Prostate gland (tissue), 2 donors: ENCODE results near the gene TRPM7. TPM values are rescaled to one million over a fixed set of nuclear protein-coding genes. Genes with fewer than 3 reads are reported as not detected.

Experiments used
- DNase-seq: peaks from one replicate; pipeline ENCODE4 v3.0.0-alpha.2; 2019; ENCODE audit warnings: low spot score
- H3K27ac ChIP-seq, 2 donors: fragments of 200-600 bp; sonication (generic); 2 replicates each; pipeline ENCODE4 v1.5.1; 2017 to 2019
- H3K27me3 ChIP-seq: fragments of 200-600 bp; sonication (generic); replicated peaks from 2 replicates; pipeline ENCODE4 v1.5.1; 2019; ENCODE audit not compliant: insufficient read depth
- H3K36me3 ChIP-seq, 2 donors: fragments of 200-600 bp; sonication (generic); 1 replicate in 1 of 2; 2 replicates in 1 of 2; pipeline versions ENCODE4 v1.5.1 to v1.8.1; 2017 to 2019
- H3K4me1 ChIP-seq: fragments of 200-600 bp; sonication (generic); replicated peaks from 2 replicates; pipeline ENCODE4 v1.5.1; 2019
- H3K4me3 ChIP-seq, 2 donors: fragments of 200-600 bp; sonication (generic); 2 replicates each; pipeline ENCODE4 v1.5.1; 2017 to 2019
- H3K9me3 ChIP-seq: fragments of 200-600 bp; sonication (generic); 2 replicates; pipeline ENCODE4 v1.5.1; 2017
- POLR2A ChIP-seq: fragments of 450-650 bp; IDR thresholded peaks from one replicate; pipeline ENCODE4 v1.6.1; 2016; ENCODE audit warnings: antibody characterized with exemption, mild to moderate bottlenecking
- POLR2AphosphoS5 ChIP-seq: sonication (generic); formaldehyde crosslinking; IDR thresholded peaks from one replicate; pipeline ENCODE4 v1.6.1; 2017; ENCODE audit warnings: antibody characterized with exemption
- WGBS: methylation state at CpG from one replicate; pipeline ENCODE4 v1.1.5; 2018; 5-methylcytosine and 5-hydroxymethylcytosine counted together
- intact Hi-C: fragments of 100-400 bp; cut with DNase I; formaldehyde crosslinking; loops from one replicate; pipeline ENCODE4 v1.14.2; 2022
- total RNA-seq, 2 donors: library from RNA; depleted of rRNA; stranded (reverse); fragments of >200 nt; gene quantifications; one replicate each; pipeline ENCODE4 v1.1.0, GENCODE V29; 2016
- TF ChIP-seq, protein P1 (sequence below), 4 experiments: fragments of 200-600 bp in 2 of 4; fragments of 450-650 bp in 2 of 4; sonication (generic) in 2 of 4; IDR thresholded peaks; 1 replicate in 3 of 4; 2 replicates in 1 of 4; pipeline ENCODE4 v1.5.1; 2016 to 2019; ENCODE audit warnings: antibody characterized with exemption in 4 of 4, mild to moderate bottlenecking in 2 of 4, moderate library complexity in 2 of 4

TRPM7 gene, protein sequence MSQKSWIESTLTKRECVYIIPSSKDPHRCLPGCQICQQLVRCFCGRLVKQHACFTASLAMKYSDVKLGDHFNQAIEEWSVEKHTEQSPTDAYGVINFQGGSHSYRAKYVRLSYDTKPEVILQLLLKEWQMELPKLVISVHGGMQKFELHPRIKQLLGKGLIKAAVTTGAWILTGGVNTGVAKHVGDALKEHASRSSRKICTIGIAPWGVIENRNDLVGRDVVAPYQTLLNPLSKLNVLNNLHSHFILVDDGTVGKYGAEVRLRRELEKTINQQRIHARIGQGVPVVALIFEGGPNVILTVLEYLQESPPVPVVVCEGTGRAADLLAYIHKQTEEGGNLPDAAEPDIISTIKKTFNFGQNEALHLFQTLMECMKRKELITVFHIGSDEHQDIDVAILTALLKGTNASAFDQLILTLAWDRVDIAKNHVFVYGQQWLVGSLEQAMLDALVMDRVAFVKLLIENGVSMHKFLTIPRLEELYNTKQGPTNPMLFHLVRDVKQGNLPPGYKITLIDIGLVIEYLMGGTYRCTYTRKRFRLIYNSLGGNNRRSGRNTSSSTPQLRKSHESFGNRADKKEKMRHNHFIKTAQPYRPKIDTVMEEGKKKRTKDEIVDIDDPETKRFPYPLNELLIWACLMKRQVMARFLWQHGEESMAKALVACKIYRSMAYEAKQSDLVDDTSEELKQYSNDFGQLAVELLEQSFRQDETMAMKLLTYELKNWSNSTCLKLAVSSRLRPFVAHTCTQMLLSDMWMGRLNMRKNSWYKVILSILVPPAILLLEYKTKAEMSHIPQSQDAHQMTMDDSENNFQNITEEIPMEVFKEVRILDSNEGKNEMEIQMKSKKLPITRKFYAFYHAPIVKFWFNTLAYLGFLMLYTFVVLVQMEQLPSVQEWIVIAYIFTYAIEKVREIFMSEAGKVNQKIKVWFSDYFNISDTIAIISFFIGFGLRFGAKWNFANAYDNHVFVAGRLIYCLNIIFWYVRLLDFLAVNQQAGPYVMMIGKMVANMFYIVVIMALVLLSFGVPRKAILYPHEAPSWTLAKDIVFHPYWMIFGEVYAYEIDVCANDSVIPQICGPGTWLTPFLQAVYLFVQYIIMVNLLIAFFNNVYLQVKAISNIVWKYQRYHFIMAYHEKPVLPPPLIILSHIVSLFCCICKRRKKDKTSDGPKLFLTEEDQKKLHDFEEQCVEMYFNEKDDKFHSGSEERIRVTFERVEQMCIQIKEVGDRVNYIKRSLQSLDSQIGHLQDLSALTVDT (N-terminal part only)
- total RNA-seq, result 10 to 100 TPM; 27.0 to 32.5 TPM

DNA sequence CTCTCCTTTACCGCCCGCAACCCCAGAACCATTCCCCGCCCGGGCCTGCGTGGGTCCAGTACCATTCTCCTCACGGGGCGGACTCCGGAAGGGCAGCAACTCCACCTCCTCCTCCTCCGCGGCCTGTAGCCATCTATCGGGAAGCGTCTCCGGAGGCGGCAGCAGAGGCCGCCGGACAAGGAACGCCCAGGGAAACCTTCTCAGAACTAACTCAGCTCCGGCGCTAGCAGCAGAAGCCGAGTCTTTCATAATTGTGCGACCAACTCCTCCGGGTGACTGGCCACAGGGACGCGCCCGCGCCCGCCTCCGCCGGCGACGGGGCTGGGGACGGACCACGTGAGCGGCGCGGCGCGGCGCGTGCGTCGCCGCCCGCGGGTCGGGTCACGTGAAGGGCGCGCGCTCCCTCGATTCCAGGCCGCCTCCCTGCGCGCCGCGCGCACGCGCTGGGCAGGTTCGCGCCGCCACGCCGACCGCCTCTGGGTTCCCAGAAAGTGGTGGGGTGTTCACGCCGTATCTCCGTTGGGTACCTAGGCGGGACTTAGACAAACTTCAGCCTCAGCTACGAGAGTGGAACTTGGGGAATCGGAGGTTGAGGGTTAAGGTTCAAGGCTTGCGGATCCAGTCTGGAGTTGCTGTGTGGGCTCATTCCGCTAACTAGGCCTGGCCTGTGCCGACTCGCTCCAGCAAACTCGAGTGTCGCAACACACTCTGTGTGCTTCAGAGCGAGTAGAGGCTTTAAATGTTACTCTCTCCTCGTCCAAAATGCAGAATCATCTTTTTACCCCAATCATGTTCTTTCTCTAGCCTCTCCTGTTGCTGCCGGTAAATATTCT, at the start of gene TRPM7:
Gene TRPM7 (minus strand): TSS at position 329 of the 833 bp plus-strand sequence. CDS start 264 bp downstream, at position 65.
- DNase-seq, result peak; percentile 84
- peak; percentile 72 for TF ChIP-seq POLR2A
- peak; percentile 50 for TF ChIP-seq POLR2AphosphoS5
- TF ChIP-seq, protein P1, sequence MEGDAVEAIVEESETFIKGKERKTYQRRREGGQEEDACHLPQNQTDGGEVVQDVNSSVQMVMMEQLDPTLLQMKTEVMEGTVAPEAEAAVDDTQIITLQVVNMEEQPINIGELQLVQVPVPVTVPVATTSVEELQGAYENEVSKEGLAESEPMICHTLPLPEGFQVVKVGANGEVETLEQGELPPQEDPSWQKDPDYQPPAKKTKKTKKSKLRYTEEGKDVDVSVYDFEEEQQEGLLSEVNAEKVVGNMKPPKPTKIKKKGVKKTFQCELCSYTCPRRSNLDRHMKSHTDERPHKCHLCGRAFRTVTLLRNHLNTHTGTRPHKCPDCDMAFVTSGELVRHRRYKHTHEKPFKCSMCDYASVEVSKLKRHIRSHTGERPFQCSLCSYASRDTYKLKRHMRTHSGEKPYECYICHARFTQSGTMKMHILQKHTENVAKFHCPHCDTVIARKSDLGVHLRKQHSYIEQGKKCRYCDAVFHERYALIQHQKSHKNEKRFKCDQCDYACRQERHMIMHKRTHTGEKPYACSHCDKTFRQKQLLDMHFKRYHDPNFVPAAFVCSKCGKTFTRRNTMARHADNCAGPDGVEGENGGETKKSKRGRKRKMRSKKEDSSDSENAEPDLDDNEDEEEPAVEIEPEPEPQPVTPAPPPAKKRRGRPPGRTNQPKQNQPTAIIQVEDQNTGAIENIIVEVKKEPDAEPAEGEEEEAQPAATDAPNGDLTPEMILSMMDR (IDR thresholded peaks at IDR 0.05), result peak in 1 of 4 experiments; percentile 4
- Histone ChIP-seq H3K4me1 (peaks cover 3% of the 10 kb centered on the region), H3K9me3 (no peaks in the 10 kb centered on the region), H3K27me3 (no peaks in the 10 kb centered on the region), H3K27ac (peak within 1 kb of the TSS; percentile 92 to 93), H3K36me3 (no peaks in the 10 kb centered on the region), H3K4me3 (peak within 1 kb of the TSS; percentile 66 to 78)
- intact Hi-C loops, result loop anchor here (2.0 to 5.0 kb wide), 2 partner anchors 78 to 221 kb away; partner anchors contain the start of genes AP4E1 and SPPL2A
- under 1% methylated on average over 35 of the region's 80 CpGs for WGBS

DNA sequence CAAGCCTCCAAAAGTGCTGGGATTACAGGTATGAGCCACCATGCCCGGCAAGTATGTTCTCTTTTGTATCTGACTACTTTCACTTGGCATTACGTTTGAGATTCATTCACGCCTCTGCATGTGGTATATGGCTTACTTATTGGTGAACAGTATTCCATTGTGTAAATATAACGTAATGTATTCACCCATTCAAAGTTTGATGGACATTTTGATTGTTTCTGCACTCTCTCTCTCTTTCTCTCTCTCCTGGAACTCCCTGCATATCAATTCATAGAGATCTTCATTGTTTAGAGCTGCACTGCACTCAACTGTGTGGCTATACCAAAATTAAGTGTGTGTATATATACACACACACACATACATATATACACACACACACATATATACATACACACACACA, 48.6 kb upstream of the TRPM7 start:
- H3K27me3 ChIP-seq, result no peaks in the 10 kb centered on the region
- TF ChIP-seq POLR2AphosphoS5 (no peak), POLR2A (no peak)
- TF ChIP-seq, protein P1 (IDR thresholded peaks at IDR 0.05), result no peak
- no peaks in the 10 kb centered on the region for H3K36me3 ChIP-seq
- no peak for DNase-seq
- H3K4me3 ChIP-seq, result no peak overlapping the region
- H3K9me3 ChIP-seq, result no peaks in the 10 kb centered on the region
- intact Hi-C loops, result no loop called here
- WGBS, result 60% methylated on average over 4 of the region's 4 CpGs
- H3K27ac ChIP-seq, result no peak overlapping the region
- no peaks in the 10 kb centered on the region for H3K4me1 ChIP-seq

DNA sequence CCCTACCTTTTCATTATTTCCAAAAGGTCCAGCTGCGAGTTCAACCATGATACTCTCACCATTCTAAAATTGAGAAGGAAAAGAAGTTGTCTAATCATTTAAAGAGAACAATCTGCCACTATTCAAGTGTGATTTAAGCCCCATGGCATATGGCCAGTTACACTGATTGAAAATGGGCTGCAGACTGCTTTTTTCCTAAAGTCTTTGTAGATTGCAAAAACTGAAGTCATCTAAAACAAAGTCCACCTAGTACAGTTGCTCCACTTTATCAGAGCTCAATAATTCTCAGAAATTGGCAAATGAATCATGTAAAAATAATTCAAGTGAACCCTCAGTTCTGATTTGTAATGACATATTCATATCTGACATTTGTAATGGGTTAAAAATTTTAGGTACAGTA, 39.7 kb upstream of the TRPM7 start:
- TF ChIP-seq, protein P1 (IDR thresholded peaks at IDR 0.05), result no peak
- no peak for TF ChIP-seq POLR2AphosphoS5
- no peak for TF ChIP-seq POLR2A
- no peak for DNase-seq
- Histone ChIP-seq H3K9me3 (no peaks in the 10 kb centered on the region), H3K27me3 (no peaks in the 10 kb centered on the region), H3K27ac (no peak overlapping the region), H3K4me1 (no peaks in the 10 kb centered on the region), H3K36me3 (no peaks in the 10 kb centered on the region), H3K4me3 (no peak overlapping the region)
- 98% methylated on average over 1 of the region's 1 CpG for WGBS
- intact Hi-C loops, result no loop called here

DNA sequence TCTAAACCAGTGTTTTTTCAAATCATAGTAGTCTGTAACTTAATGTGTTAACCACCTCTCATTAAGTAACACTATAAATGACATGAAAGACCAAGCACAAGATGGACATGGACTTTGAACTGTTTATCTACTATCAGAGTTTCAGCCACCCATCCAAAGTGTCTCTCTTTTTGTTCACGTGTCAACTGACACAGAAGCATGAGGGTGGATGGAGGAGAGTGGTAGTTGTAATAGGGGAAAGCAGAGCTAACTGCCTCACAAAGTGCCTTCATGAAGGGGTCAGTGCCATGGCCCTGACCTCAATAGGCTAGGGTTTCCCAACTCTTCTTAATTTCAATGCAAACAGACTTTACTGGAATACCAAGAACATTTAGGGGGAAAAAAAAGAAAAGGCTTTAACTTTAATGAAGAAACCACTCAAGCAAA, 32.1 kb upstream of the TRPM7 start:
- no peak for TF ChIP-seq POLR2AphosphoS5
- TF ChIP-seq POLR2A, result no peak
- TF ChIP-seq, protein P1 (IDR thresholded peaks at IDR 0.05), result no peak
- no peaks in the 10 kb centered on the region for H3K27me3 ChIP-seq
- peaks cover 3 to 8% of the 10 kb centered on the region in 2 donors for H3K36me3 ChIP-seq
- no peak overlapping the region for H3K4me3 ChIP-seq
- H3K4me1 ChIP-seq, result no peaks in the 10 kb centered on the region
- H3K27ac ChIP-seq, result no peak overlapping the region
- WGBS, result 52% methylated on average over 1 of the region's 1 CpG
- DNase-seq, result no peak
- intact Hi-C loops, result loop anchor here (10.0 kb wide), 1 partner anchor 64 kb away; no protein-coding TSS in a partner anchor
- H3K9me3 ChIP-seq, result no peaks in the 10 kb centered on the region
